ENCODE results near the gene ZNF33A.

The ZNF33A gene

DNA sequence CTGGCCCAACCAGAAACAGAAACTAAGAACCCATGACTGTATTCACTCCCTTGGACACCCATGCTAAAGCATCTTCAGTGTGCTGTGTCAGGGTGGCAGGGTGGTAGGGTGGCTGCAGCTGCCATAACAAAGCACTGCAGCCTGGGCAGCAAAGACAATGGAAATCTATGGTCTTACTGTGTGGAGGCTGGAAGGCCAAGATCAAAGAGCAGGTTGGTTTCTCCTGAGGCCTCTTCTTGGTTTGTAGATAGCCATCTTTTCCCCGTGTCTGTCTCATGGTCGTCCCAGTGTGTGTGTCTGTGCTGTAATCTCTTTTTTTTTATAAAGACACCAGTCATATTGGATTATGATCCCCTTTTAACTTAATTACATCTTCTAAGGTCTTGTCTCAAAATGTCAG is 18.8 kb upstream of the ZNF33A start:
- TF ChIP-seq TAF1 (IDR thresholded peaks at IDR 0.05; ENCODE audit: borderline replicate concordance, insufficient read depth, low read length), result no peak
- TF ChIP-seq POLR2AphosphoS5 (IDR thresholded peaks at IDR 0.05; ENCODE audit: low read depth, low read length), result no peak
- TF ChIP-seq, protein P1, sequence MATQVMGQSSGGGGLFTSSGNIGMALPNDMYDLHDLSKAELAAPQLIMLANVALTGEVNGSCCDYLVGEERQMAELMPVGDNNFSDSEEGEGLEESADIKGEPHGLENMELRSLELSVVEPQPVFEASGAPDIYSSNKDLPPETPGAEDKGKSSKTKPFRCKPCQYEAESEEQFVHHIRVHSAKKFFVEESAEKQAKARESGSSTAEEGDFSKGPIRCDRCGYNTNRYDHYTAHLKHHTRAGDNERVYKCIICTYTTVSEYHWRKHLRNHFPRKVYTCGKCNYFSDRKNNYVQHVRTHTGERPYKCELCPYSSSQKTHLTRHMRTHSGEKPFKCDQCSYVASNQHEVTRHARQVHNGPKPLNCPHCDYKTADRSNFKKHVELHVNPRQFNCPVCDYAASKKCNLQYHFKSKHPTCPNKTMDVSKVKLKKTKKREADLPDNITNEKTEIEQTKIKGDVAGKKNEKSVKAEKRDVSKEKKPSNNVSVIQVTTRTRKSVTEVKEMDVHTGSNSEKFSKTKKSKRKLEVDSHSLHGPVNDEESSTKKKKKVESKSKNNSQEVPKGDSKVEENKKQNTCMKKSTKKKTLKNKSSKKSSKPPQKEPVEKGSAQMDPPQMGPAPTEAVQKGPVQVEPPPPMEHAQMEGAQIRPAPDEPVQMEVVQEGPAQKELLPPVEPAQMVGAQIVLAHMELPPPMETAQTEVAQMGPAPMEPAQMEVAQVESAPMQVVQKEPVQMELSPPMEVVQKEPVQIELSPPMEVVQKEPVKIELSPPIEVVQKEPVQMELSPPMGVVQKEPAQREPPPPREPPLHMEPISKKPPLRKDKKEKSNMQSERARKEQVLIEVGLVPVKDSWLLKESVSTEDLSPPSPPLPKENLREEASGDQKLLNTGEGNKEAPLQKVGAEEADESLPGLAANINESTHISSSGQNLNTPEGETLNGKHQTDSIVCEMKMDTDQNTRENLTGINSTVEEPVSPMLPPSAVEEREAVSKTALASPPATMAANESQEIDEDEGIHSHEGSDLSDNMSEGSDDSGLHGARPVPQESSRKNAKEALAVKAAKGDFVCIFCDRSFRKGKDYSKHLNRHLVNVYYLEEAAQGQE (IDR thresholded peaks at IDR 0.05; ENCODE audit: insufficient read depth in 1 of 2, low read depth in 2 of 2, low read length in 2 of 2), result no peak
- TF ChIP-seq FOXP2 (optimal IDR thresholded peaks at IDR 0.05; ENCODE audit: borderline replicate concordance, extremely low read depth, extremely low read length, insufficient read depth), result no peak
- no peak for TF ChIP-seq SIN3A (IDR thresholded peaks at IDR 0.05; ENCODE audit: borderline replicate concordance, insufficient read depth, low read length)

DNA sequence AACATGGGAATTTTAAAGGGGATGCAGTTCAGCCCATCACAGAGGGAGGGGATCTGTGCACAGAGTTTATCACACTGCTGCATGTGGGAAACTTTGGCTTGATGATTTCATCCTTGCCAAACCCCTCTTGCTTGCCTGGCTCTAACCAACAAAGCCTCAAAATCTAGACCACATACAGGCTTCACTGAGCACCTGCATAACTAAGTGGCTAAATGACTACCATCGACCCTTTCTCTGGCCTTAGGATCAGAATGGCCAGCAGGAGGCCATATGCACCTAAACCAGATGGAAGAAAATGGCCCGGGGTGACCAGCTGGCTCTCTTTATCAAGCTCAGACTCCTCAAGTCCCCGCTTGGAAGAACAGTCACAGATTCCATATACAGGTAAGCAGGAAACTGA is 18.4 kb upstream of the ZNF33A start:
- no peak for TF ChIP-seq FOXP2 (optimal IDR thresholded peaks at IDR 0.05; ENCODE audit: borderline replicate concordance, extremely low read depth, extremely low read length, insufficient read depth)
- no peak for TF ChIP-seq POLR2AphosphoS5 (IDR thresholded peaks at IDR 0.05; ENCODE audit: low read depth, low read length)
- no peak for TF ChIP-seq TAF1 (IDR thresholded peaks at IDR 0.05; ENCODE audit: borderline replicate concordance, insufficient read depth, low read length)
- TF ChIP-seq SIN3A (IDR thresholded peaks at IDR 0.05; ENCODE audit: borderline replicate concordance, insufficient read depth, low read length), result no peak
- TF ChIP-seq, protein P1 (IDR thresholded peaks at IDR 0.05; ENCODE audit: insufficient read depth in 1 of 2, low read depth in 2 of 2, low read length in 2 of 2), result no peak

DNA sequence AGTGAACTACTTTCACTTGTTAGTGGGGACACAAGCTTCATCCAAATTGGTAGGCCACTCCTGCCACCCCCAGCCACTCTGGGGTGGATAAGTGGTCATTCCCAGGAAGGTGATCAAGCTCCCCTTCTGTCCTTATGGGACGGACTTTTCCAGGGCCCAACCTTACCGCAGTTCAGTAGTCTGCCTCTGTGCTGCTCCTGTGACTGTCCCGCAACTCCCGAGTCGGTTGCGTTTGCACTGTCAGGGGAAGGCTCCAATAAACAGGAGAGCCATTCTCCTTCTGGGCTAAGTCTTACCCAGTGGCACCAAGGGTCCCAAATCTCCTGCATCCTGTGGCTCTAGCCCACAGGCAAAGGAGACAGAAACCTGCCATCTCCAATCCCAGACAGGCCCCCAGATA is 7.4 kb upstream of the ZNF33A start:
- TF ChIP-seq FOXP2 (optimal IDR thresholded peaks at IDR 0.05; ENCODE audit: borderline replicate concordance, extremely low read depth, extremely low read length, insufficient read depth), result no peak
- TF ChIP-seq SIN3A (IDR thresholded peaks at IDR 0.05; ENCODE audit: borderline replicate concordance, insufficient read depth, low read length), result no peak
- TF ChIP-seq, protein P1 (IDR thresholded peaks at IDR 0.05; ENCODE audit: insufficient read depth in 1 of 2, low read depth in 2 of 2, low read length in 2 of 2), result no peak
- TF ChIP-seq POLR2AphosphoS5 (IDR thresholded peaks at IDR 0.05; ENCODE audit: low read depth, low read length), result no peak

DNA sequence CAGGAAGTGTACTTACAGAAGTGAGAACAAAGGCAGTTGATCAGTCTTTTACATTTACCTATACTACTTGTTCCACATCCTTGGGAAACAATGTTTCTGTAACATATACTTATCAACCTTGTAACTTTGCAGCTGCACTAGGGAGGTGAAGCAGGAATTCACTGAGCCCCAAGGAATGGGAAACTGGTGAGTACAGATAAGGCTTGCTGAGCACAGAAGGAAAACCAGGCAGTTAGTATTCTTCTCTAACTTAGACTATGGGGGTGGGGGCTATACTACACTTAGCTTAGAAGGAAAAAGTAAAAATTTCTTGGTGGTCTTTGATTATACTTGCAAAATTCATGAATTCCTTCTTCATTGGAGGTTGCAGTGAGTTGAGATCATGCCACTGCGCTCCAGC is 6.9 kb upstream of the ZNF33A start:
- no peak for TF ChIP-seq SIN3A (IDR thresholded peaks at IDR 0.05; ENCODE audit: borderline replicate concordance, insufficient read depth, low read length)
- TF ChIP-seq POLR2AphosphoS5 (IDR thresholded peaks at IDR 0.05; ENCODE audit: low read depth, low read length), result no peak
- TF ChIP-seq TAF1 (IDR thresholded peaks at IDR 0.05; ENCODE audit: borderline replicate concordance, insufficient read depth, low read length), result no peak
- no peak for TF ChIP-seq FOXP2 (optimal IDR thresholded peaks at IDR 0.05; ENCODE audit: borderline replicate concordance, extremely low read depth, extremely low read length, insufficient read depth)
- TF ChIP-seq, protein P1 (IDR thresholded peaks at IDR 0.05; ENCODE audit: insufficient read depth in 1 of 2, low read depth in 2 of 2, low read length in 2 of 2), result no peak

DNA sequence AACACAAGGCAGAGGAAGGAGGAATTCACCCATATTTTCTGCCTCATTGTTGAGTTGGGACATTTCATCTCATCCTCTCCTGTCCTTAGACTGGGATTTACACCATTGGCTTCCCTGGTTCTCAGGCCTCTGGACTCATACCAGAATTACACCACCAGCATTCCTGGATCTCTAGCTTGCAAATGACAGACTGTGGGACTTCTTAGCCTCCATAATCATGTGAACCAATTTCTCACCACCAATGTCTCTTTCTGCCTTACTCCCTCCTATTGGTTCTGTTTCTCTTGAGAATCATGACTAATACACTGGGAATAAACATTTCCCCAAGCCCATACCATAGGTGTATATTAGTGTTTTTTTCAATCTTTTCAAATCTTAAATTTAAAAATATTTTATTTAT is 2.9 kb upstream of the ZNF33A start:
- no peak for TF ChIP-seq TAF1 (IDR thresholded peaks at IDR 0.05; ENCODE audit: borderline replicate concordance, insufficient read depth, low read length)
- TF ChIP-seq POLR2AphosphoS5 (IDR thresholded peaks at IDR 0.05; ENCODE audit: low read depth, low read length), result no peak
- TF ChIP-seq SIN3A (IDR thresholded peaks at IDR 0.05; ENCODE audit: borderline replicate concordance, insufficient read depth, low read length), result no peak
- TF ChIP-seq, protein P1 (IDR thresholded peaks at IDR 0.05; ENCODE audit: insufficient read depth in 1 of 2, low read depth in 2 of 2, low read length in 2 of 2), result no peak
